Measurements from ENCODE around the gene CLP1.

Gene CLP1

GRCh38 chr11:57657194-57658022 is at the start of gene CLP1:
Gene CLP1, plus strand, starts transcription at chr11:57657762. Its CDS starts 1,715 bp downstream, at chr11:57659477.
- DNase-seq = peak; percentile 100

GRCh38 chr11:57610170-57610569 is 47.4 kb upstream of the CLP1 start:
- DNase-seq = no peak

GRCh38 chr11:57614234-57614772 is 43.3 kb upstream of the CLP1 start:
- no peak for DNase-seq

GRCh38 chr11:57615308-57615707 is 42.3 kb upstream of the CLP1 start:
- DNase-seq = no peak

- no peak for DNase-seq
Observed at GRCh38 chr11:57616595-57616994, 41.0 kb upstream of the CLP1 start.

- DNase-seq = no peak
Observed at GRCh38 chr11:57618438-57618837, 39.1 kb upstream of the CLP1 start.

- no peak for DNase-seq
Observed at GRCh38 chr11:57619331-57619730, 38.2 kb upstream of the CLP1 start.

GRCh38 chr11:57620467-57620866 is 37.1 kb upstream of the CLP1 start:
- no peak for DNase-seq

GRCh38 chr11:57622263-57622662 is 35.3 kb upstream of the CLP1 start:
- DNase-seq = no peak

GRCh38 chr11:57624864-57625263 is 32.7 kb upstream of the CLP1 start:
- DNase-seq = no peak

- DNase-seq = no peak
Observed at GRCh38 chr11:57626895-57627294, 30.7 kb upstream of the CLP1 start.

GRCh38 chr11:57630171-57630570 is 27.4 kb upstream of the CLP1 start:
- no peak for DNase-seq

- DNase-seq = no peak
Observed at GRCh38 chr11:57632116-57632515, 25.4 kb upstream of the CLP1 start.

GRCh38 chr11:57633394-57634070 is 24.0 kb upstream of the CLP1 start:
- peak; percentile 20 for DNase-seq

GRCh38 chr11:57634311-57634710 is 23.3 kb upstream of the CLP1 start:
- no peak for DNase-seq

GRCh38 chr11:57635246-57635645 is 22.3 kb upstream of the CLP1 start:
- DNase-seq = no peak

- DNase-seq = no peak
Observed at GRCh38 chr11:57637626-57638004, 19.9 kb upstream of the CLP1 start.

- peak; percentile 97 for DNase-seq
Observed at GRCh38 chr11:57638005-57638781, 19.4 kb upstream of the CLP1 start.

- DNase-seq = peak; percentile 62
Observed at GRCh38 chr11:57638811-57639320, 18.7 kb upstream of the CLP1 start.

- DNase-seq = peak; percentile 98
Observed at GRCh38 chr11:57639321-57640067, 18.1 kb upstream of the CLP1 start.

GRCh38 chr11:57640068-57640800 is 17.3 kb upstream of the CLP1 start:
- no peak for DNase-seq

All from eye (tissue), 1 donor.